ENCODE results near the gene EPB41L5.
"Not testable (repeated sequence)": the region's sequence is repeated elsewhere in the genome, so short reads cannot be mapped to it uniquely, and the experiment has no call there.

Gene EPB41L5

DNA sequence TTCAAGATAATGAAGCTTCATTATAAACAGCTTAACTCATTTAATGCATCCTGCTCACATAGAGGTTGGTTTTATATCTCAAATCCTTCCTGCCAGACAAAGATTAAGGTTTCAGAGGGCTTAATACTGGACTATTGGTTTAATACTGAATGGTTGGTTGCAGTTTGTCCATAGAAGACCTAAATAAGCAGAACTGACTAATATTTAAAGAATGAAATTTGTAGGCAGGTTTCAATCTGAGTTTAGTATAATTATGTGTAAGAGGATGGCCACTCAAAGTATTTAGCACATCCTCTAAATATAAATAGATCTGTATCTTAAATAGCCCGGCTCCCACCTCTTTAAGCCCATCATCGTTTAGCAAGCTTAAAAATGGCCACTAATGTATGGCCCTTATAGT lies 92.5 kb downstream of the EPB41L5 start:
- no peak for DNase-seq

- no peak for DNase-seq
Measured at GRCh38 chr2:120108049-120108448, 95.2 kb downstream of the EPB41L5 start.

- DNase-seq: no peak
Measured at GRCh38 chr2:120108749-120109148, 95.9 kb downstream of the EPB41L5 start.

GRCh38 chr2:120109186-120110061 lies 96.5 kb downstream of the EPB41L5 start:
- peak; percentile 53 for DNase-seq

- no peak for DNase-seq
Measured at GRCh38 chr2:120110062-120110362, 97.1 kb downstream of the EPB41L5 start.

DNA sequence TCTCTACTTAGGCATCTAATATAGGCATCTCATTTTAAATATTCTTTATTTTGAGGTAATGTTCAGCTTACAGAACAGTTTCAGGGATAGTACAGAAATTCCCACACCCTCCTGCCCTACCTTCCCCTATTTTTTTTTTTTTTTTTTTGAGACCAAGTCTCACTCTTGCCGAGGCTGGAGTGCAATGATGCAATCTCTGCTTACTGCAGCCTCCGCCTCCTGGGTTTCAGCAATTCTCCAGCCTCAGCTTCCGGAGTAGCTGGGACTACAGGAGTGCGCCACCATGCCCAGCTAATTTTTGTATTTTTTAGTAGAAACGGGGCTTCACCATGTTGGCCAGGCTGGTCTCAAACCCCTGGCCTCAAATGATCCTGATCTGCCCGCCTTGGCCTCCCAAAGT lies 97.6 kb downstream of the EPB41L5 start:
- DNase-seq: no peak

DNA sequence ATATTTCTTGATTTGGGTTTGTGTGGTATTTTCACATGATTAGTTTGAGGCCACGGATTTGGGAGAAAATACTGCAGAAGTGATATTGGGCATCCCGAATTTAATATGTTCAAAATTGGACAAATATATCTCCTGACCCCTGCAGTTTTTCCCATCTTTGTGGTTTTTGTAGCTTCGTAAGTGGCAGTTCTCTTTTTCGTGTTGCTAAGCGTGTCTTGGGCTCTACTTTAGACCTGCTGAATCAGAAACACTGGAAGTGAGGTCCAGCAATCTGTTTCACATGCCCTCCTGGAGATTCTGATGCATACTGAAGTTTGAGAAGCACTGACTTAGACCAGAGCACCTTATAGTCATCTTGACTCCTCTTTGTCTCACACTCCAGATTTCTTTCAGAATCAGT lies 98.3 kb downstream of the EPB41L5 start:
- DNase-seq: no peak

- no peak for DNase-seq
Measured at GRCh38 chr2:120118018-120118417, 105.1 kb downstream of the EPB41L5 start.

GRCh38 chr2:120118471-120118870 lies 105.6 kb downstream of the EPB41L5 start:
- DNase-seq: no peak

DNA sequence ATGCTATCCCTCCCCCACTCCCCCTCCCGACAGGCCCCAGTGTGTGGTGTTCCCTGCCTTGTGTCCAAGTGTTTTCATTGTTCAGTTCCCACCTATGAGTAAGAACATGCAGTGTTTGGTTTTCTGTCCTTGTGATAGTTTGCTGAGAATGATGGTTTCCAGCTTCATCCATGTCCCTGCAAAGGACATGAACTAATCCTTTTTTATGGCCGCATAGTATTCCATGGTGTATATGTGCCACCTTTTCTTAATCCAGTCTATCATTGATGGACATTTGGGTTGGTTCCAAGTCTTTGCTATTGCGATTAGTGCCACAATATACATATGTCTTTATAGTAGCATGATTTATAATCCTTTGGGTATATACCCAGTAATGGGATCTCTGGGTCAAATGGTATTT lies 108.5 kb downstream of the EPB41L5 start:
- DNase-seq: not testable (repeated sequence)

- DNase-seq: no peak
Measured at GRCh38 chr2:120123090-120123489, 110.2 kb downstream of the EPB41L5 start.

GRCh38 chr2:120125195-120125594 lies 112.3 kb downstream of the EPB41L5 start:
- DNase-seq: no peak

- no peak for DNase-seq
Measured at GRCh38 chr2:120128216-120128615, 115.3 kb downstream of the EPB41L5 start.

DNA sequence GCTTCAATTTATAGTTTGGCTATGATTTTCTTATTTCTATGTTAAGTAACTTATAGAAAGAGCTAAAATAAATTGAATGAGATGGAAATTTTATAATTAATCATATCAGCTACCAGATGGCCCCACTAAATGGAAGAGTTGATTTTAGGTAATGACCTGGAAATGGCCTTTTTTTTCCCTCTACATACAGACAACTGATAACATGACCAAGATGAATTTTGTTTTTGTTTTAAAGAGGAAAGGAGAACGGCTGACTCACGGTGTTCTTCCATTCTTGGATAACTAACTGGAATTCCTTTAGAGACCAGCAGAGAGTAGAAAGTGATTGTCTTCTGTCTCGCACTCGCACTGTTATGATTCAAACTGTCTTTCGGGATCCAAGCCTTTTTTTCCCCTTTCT lies 119.3 kb downstream of the EPB41L5 start:
- DNase-seq: no peak

DNA sequence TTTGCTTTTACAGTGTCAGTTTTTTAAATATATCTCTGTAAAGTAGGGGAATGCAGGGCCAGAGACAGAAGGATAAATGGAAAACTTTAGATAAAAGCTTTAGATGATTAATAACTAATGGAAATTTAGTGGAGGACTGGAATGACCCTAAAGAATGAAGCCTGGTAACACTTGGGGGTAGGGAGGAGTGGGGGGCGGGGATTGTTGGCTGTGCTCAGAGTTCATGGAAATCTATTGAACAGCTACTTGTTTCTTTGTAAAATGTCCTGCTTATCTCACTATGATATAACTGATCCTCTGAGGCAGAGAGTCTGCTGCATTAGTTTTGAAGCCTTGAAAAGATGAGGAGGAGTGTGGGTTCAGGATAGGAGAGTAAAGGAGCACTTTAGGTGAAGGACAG lies 119.8 kb downstream of the EPB41L5 start:
- no peak for DNase-seq

- no peak for DNase-seq
Measured at GRCh38 chr2:120133572-120134244, 120.8 kb downstream of the EPB41L5 start.

GRCh38 chr2:120134263-120134662 lies 121.4 kb downstream of the EPB41L5 start:
- no peak for DNase-seq

- DNase-seq: not testable (repeated sequence)
Measured at GRCh38 chr2:120135013-120135412, 122.1 kb downstream of the EPB41L5 start.

DNA sequence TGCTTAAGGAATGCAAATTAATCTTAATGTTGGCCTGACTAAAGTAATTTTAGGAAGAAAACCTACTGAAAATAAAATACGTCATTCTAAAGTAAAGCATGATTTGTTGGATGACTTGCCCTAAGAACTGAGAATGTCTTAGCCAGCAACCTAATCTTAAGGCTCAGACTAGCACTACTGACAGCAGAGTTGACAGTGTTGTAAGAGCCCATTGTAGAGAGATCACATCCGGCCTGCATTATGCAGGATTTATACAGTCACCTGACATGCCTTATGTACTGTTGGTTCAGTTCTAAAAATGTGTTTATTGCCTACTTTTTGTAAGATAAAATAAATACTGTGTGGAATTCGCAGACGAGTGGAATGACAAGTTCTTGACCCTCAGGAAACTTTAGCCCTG lies 128.0 kb downstream of the EPB41L5 start:
- no peak for DNase-seq

DNA sequence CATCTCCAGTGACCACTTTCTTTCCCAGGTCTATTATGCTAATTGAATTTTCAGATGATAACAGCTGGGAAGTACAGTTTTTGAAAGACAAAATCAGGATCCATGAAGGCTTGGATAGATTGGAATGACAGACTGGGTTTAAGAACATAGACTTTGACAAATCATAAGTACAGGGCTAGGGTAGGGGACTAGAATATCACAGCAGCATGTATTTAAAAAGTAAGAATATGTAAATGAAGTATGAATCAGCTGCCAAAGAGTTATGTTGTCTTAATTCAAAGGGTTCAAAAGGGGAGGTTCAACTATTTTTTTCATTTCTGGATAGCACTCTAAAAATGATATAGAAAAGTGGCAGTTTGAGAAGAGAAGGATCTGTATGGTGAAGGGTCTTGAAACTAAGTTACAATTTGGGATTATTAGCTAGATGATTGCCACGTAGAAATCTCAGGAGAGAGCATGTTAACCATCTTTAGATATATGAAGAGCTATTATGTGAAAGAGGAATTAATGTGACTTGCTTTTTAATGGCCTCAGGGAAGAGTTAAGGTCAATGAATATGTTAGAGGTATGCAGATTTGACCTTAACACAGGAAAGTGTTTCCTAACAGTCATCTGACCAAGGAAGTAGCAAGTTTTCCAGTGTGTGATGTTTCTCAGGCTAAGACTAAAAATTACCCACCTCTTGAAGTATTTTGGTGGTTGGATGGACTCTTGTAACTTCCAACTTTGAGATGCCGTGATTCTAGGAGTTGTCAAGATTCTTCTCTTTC lies 128.6 kb downstream of the EPB41L5 start:
- no peak for DNase-seq

DNA sequence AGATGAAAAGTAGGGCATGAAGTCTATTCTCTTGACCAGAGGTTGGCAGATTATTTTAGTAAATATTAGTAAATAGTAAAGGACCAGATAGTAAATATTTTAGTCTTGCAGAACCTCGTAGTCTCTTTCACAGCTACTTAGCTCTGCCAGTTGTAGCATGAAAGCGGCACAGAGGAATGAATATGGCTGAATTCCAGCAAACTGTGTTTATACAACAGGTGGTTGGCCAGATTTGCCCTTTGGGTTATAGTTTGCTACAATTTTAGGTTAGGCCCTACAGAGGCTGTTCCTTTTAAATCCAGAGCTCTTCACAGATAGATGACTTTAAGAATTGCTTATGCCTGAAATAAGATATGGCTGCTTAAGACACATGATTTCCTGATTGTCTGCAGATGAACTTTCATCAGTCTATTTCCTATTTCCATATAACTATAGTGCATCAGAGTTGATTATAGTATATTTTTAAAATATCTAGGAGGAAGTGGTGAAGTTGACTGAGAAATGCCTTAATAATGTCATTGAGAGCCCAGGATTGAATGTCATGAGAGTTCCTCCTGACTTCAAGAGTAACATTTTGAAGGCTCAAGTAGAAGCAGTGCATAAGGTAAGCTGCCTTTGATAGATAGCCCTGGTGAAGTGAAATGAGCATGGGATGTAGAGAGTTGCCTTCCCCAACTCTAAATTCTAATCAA lies 129.8 kb downstream of the EPB41L5 start:
- no peak for DNase-seq

- no peak for DNase-seq
Measured at GRCh38 chr2:120148229-120148628, 135.4 kb downstream of the EPB41L5 start.

GRCh38 chr2:120148669-120149068 lies 135.8 kb downstream of the EPB41L5 start:
- DNase-seq: no peak

All from CD4-positive, alpha-beta T cell treated with Interleukin-21 for 1 hour (primary cell).